Body of pancreas (tissue), 4 donors: Measurements from ENCODE around the gene MGAT4B. TPM values are rescaled to one million over a fixed set of nuclear protein-coding genes. Genes with fewer than 3 reads are reported as not detected.

Experiments
- ATAC-seq: fragments of 150-250 bp; one replicate; pipeline ENCODE4 v1.9.1; 2016
- DNase-seq, 4 donors: peaks; one replicate each; pipeline ENCODE4 v3.0.0-alpha.2; 2019
- H3K27ac ChIP-seq, 4 donors: fragments of 200-600 bp; sonication (generic); 1 replicate in 3 of 4; 2 replicates in 1 of 4; pipeline versions ENCODE4 v1.5.1 to v1.6.1; 2016 to 2019; ENCODE audit warnings: mild to moderate bottlenecking in 1 of 4, mixed read lengths in 1 of 4, moderate library complexity in 1 of 4
- H3K27me3 ChIP-seq, 2 donors: fragments of 200-600 bp; sonication (generic); one replicate each; pipeline ENCODE4 v1.6.0; 2016; ENCODE audit warnings: mild to moderate bottlenecking in 1 of 2
- H3K36me3 ChIP-seq, 2 donors: fragments of 200-600 bp; sonication (generic); replicated peaks in 1 of 2; 2 replicates each; pipeline ENCODE4 v1.5.1; 2016; ENCODE audit warnings: low read depth in 2 of 2; ENCODE audit not compliant: insufficient read depth in 1 of 2
- H3K4me1 ChIP-seq: fragments of 200-600 bp; sonication (generic); one replicate; pipeline ENCODE4 v1.6.0; 2016
- H3K4me3 ChIP-seq, 2 donors: fragments of 200-600 bp; sonication (generic); 1 replicate in 1 of 2; 2 replicates in 1 of 2; pipeline ENCODE4 v1.5.1; 2016 to 2019
- H3K9me3 ChIP-seq, 3 donors: fragments of 200-600 bp; sonication (generic); 1 replicate in 2 of 3; 2 replicates in 1 of 3; pipeline ENCODE4 v1.5.1; 2016
- CTCF ChIP-seq, 7 experiments: fragments of 450-650 bp in 4 of 7; fragments of 200-600 bp in 3 of 7; sonication (generic) in 3 of 7; IDR thresholded peaks; one replicate each; pipeline ENCODE4 v1.5.1; 2016 to 2019; ENCODE audit warnings: antibody characterized with exemption in 7 of 7
- POLR2A ChIP-seq, 3 donors: fragments of 450-650 bp; IDR thresholded peaks; one replicate each; pipeline ENCODE4 v1.6.1; 2016; ENCODE audit warnings: antibody characterized with exemption in 3 of 3, mild to moderate bottlenecking in 2 of 3
- WGBS, 2 donors: methylation state at CpG; one replicate each; pipeline ENCODE4 v1.1.5; 2017; 5-methylcytosine and 5-hydroxymethylcytosine counted together
- intact Hi-C: fragments of 100-400 bp; cut with DNase I; formaldehyde crosslinking; loops from one replicate; pipeline ENCODE4 v1.15.1; 2023
- total RNA-seq, 2 donors: library from RNA; depleted of rRNA; stranded (reverse); fragments of >200 nt; gene quantifications; one replicate each; pipeline ENCODE4 v1.1.0, GENCODE V29; 2016

MGAT4B gene
- total RNA-seq, 2 donors from 2014 or later, result 89.0 to 90.0 TPM

GRCh38 chr5:179769796-179770195 is 36.9 kb downstream of the MGAT4B start:
- Histone ChIP-seq H3K27me3 (no peaks in the 10 kb centered on the region), H3K27ac (no peak overlapping the region), H3K9me3 (no peaks in the 10 kb centered on the region), H3K36me3 (peaks cover 24 to 36% of the 10 kb centered on the region in 2 donors), H3K4me3 (no peak overlapping the region), H3K4me1 (peaks cover 23% of the 10 kb centered on the region)
- DNase-seq, result no peak
- intact Hi-C loops, result no loop called here
- no peak for ATAC-seq
- TF ChIP-seq CTCF (IDR thresholded peaks at IDR 0.05) (no peak), POLR2A (IDR thresholded peaks at IDR 0.05) (no peak)
- WGBS, 2 donors, result 92 to 97% methylated on average over 3 to 5 of the region's 5 CpGs

GRCh38 chr5:179769271-179769670 is 37.4 kb downstream of the MGAT4B start:
- H3K27ac ChIP-seq, result no peak overlapping the region
- no peaks in the 10 kb centered on the region for H3K27me3 ChIP-seq
- peaks cover 23% of the 10 kb centered on the region for H3K4me1 ChIP-seq
- H3K9me3 ChIP-seq, result no peaks in the 10 kb centered on the region
- no peak for ATAC-seq
- H3K36me3 ChIP-seq, result peaks cover 24 to 32% of the 10 kb centered on the region in 2 donors
- intact Hi-C loops, result no loop called here
- no peak for TF ChIP-seq POLR2A (IDR thresholded peaks at IDR 0.05)
- no peak for TF ChIP-seq CTCF (IDR thresholded peaks at IDR 0.05)
- WGBS, 2 donors, result 86 to 96% methylated on average over 5 to 6 of the region's 6 CpGs
- DNase-seq, result no peak
- no peak overlapping the region for H3K4me3 ChIP-seq

- H3K27me3 ChIP-seq, result no peaks in the 10 kb centered on the region
- H3K27ac ChIP-seq, result no peak overlapping the region
- H3K36me3 ChIP-seq, result peaks cover 24 to 26% of the 10 kb centered on the region in 2 donors
- TF ChIP-seq CTCF (IDR thresholded peaks at IDR 0.05) (no peak), POLR2A (IDR thresholded peaks at IDR 0.05) (no peak)
- H3K9me3 ChIP-seq, result no peaks in the 10 kb centered on the region
- peaks cover 29% of the 10 kb centered on the region for H3K4me1 ChIP-seq
- no peak overlapping the region for H3K4me3 ChIP-seq
- ATAC-seq (no peak), DNase-seq (no peak)
- intact Hi-C loops, result no loop called here
- WGBS, 2 donors, result 86 to 88% methylated on average over 15 to 18 of the region's 18 CpGs
These were observed 38.2 kb downstream of the MGAT4B start for GRCh38 chr5:179768326-179769085.

- H3K27me3 ChIP-seq, result no peaks in the 10 kb centered on the region
- TF ChIP-seq POLR2A (IDR thresholded peaks at IDR 0.05) (no peak), CTCF (IDR thresholded peaks at IDR 0.05) (no peak)
- H3K27ac ChIP-seq, result no peak overlapping the region
- H3K36me3 ChIP-seq, result peaks cover 16 to 19% of the 10 kb centered on the region in 2 donors
- no peaks in the 10 kb centered on the region for H3K9me3 ChIP-seq
- no peak overlapping the region for H3K4me3 ChIP-seq
- 89 to 90% methylated on average over 9 of the region's 9 CpGs for WGBS, 2 donors
- intact Hi-C loops, result no loop called here
- ATAC-seq (no peak), DNase-seq (no peak)
- peaks cover 38% of the 10 kb centered on the region for H3K4me1 ChIP-seq
These were observed 39.1 kb downstream of the MGAT4B start for GRCh38 chr5:179767496-179768100.
